ENCODE results near the gene IGF2.

- TF ChIP-seq GATA3 (IDR thresholded peaks at IDR 0.05; ENCODE audit: low read depth, low read length): no peak
- no peak for TF ChIP-seq GATA2 (IDR thresholded peaks at IDR 0.05; ENCODE audit: low read depth, low read length)
These were observed 15.6 kb downstream of the IGF2 start for GRCh38 chr11:2123628-2123960.
